WTC11 (cell line): ENCODE measurements around the gene ZNF423. TPM values are rescaled to one million over a fixed set of nuclear protein-coding genes. Genes with fewer than 3 reads are reported as not detected.

Source experiments
- ATAC-seq: fragments of 200-7000 bp; cut with Tn5 transposase; 2 replicates; pipeline ENCODE4 v1.10.0; 2021; ENCODE audit warnings: mild to moderate bottlenecking, moderate library complexity
- CTCF ChIA-PET: fragments of 300-600 bp; sonication (Branson Sonifier 250); formaldehyde crosslinking; loops from one replicate; lab custom pipeline; 2021; ENCODE audit warnings: antibody characterized with exemption; lab: Charles Lee
- POLR2A ChIA-PET: fragments of 350-600 bp; sonication (Branson Sonifier 250); formaldehyde crosslinking; loops from one replicate; lab custom pipeline; 2021; ENCODE audit warnings: antibody characterized with exemption; lab: Charles Lee
- DNase-seq: peaks from one replicate; pipeline ENCODE4 v3.0.0; 2021; ENCODE audit warnings: low spot score
- H3K27ac Mint-ChIP-seq: 2 replicates; pipeline ENCODE4 v1.8.0; 2021; ENCODE audit warnings: mixed read lengths
- H3K27me3 Mint-ChIP-seq: 2 replicates; pipeline ENCODE4 v1.8.0; 2021; ENCODE audit warnings: low read depth, mild to moderate bottlenecking, moderate library complexity, mixed read lengths
- H3K36me3 Mint-ChIP-seq: 2 replicates; pipeline ENCODE4 v1.8.0; 2021; ENCODE audit warnings: mixed read lengths
- H3K4me1 Mint-ChIP-seq: 2 replicates; pipeline ENCODE4 v1.8.0; 2022; ENCODE audit warnings: mixed read lengths
- H3K4me3 Mint-ChIP-seq: 2 replicates; pipeline ENCODE4 v1.8.0; 2021; ENCODE audit warnings: mild to moderate bottlenecking, moderate library complexity, mixed read lengths
- H3K9me3 Mint-ChIP-seq: 2 replicates; pipeline ENCODE4 v1.8.0; 2021; ENCODE audit warnings: mixed read lengths
- ATF1 ChIP-seq: sonication (generic); formaldehyde crosslinking; IDR thresholded peaks from 2 replicates; pipeline ENCODE4 v1.8.1; 2023; ENCODE audit warnings: mild to moderate bottlenecking, moderate library complexity, missing genetic modification reagents
- ESRRA ChIP-seq: sonication (generic); formaldehyde crosslinking; IDR thresholded peaks from 2 replicates; pipeline ENCODE4 v1.8.1; 2022; ENCODE audit warnings: mild to moderate bottlenecking, missing genetic modification reagents, borderline replicate concordance
- FOXK1 ChIP-seq: sonication (generic); formaldehyde crosslinking; IDR thresholded peaks from 2 replicates; pipeline ENCODE4 v1.8.0; 2022; ENCODE audit warnings: mild to moderate bottlenecking, moderate library complexity, missing genetic modification reagents
- FOXP1 ChIP-seq: sonication (generic); formaldehyde crosslinking; IDR thresholded peaks from 2 replicates; pipeline ENCODE4 v1.8.0; 2022; ENCODE audit warnings: missing genetic modification reagents, mild to moderate bottlenecking, moderate library complexity, borderline replicate concordance
- GRHL2 ChIP-seq: fragments of 250-450 bp; sonication (Bioruptor Pico); IDR thresholded peaks from 2 replicates; pipeline ENCODE4 v1.8.0; 2022; ENCODE audit warnings: mild to moderate bottlenecking, moderate library complexity; ENCODE audit not compliant: insufficient replicate concordance, severe bottlenecking
- HMGA2 ChIP-seq: fragments of 250-450 bp; sonication (Bioruptor Pico); IDR thresholded peaks from 2 replicates; pipeline ENCODE4 v1.4.0; 2021; ENCODE audit warnings: mild to moderate bottlenecking, moderate library complexity
- IRF2 ChIP-seq: sonication (generic); formaldehyde crosslinking; IDR thresholded peaks from 2 replicates; pipeline ENCODE4 v1.8.0; 2022; ENCODE audit warnings: low read depth, missing genetic modification reagents, borderline replicate concordance
- KAT7 ChIP-seq: sonication (generic); formaldehyde crosslinking; IDR thresholded peaks from 2 replicates; pipeline ENCODE4 v1.8.1; 2023; ENCODE audit warnings: missing genetic modification reagents, mild to moderate bottlenecking, borderline replicate concordance
- NFYB ChIP-seq: sonication (generic); formaldehyde crosslinking; conservative IDR thresholded peaks from 2 replicates; pipeline ENCODE4 v1.8.0; 2022; ENCODE audit warnings: low read depth, missing genetic modification reagents
- NR1H2 ChIP-seq: sonication (generic); formaldehyde crosslinking; IDR thresholded peaks from 2 replicates; pipeline ENCODE4 v1.9.0; 2021; ENCODE audit warnings: mild to moderate bottlenecking, moderate library complexity, missing genetic modification reagents
- NR3C1 ChIP-seq: sonication (generic); formaldehyde crosslinking; conservative IDR thresholded peaks from 2 replicates; pipeline ENCODE4 v1.8.1; 2023; ENCODE audit warnings: low read depth, mild to moderate bottlenecking, missing genetic modification reagents
- TEAD4 ChIP-seq: sonication (generic); formaldehyde crosslinking; IDR thresholded peaks from 2 replicates; pipeline ENCODE4 v1.8.0; 2022; ENCODE audit warnings: mild to moderate bottlenecking, missing genetic modification reagents
- ZNF121 ChIP-seq: sonication (generic); formaldehyde crosslinking; IDR thresholded peaks from 2 replicates; pipeline ENCODE4 v1.8.0; 2023; ENCODE audit warnings: missing genetic modification reagents
- ZNF219 ChIP-seq: sonication (generic); formaldehyde crosslinking; IDR thresholded peaks from 2 replicates; pipeline ENCODE4 v1.8.0; 2023; ENCODE audit warnings: missing genetic modification reagents, mild to moderate bottlenecking, borderline replicate concordance
- ZNF416 ChIP-seq: fragments of 250-450 bp; sonication (Bioruptor Pico); IDR thresholded peaks from 2 replicates; pipeline ENCODE4 v1.9.0; 2021; ENCODE audit warnings: mild to moderate bottlenecking, inconsistent platforms
- ZNF423 ChIP-seq: fragments of 250-450 bp; sonication (Bioruptor Pico); IDR thresholded peaks from 2 replicates; pipeline ENCODE4 v2.1.2; 2022; ENCODE audit warnings: mild to moderate bottlenecking, moderate library complexity
- total RNA-seq: library from RNA; stranded (reverse); gene quantifications from 3 replicates; pipeline ENCODE4 v1.2.3, GENCODE V29; 2021
- TF ChIP-seq, protein P1 (sequence below): sonication (generic); formaldehyde crosslinking; IDR thresholded peaks from 2 replicates; pipeline ENCODE4 v1.8.0; 2022; ENCODE audit warnings: mild to moderate bottlenecking, missing genetic modification reagents
- TF ChIP-seq, protein P2 (sequence below): sonication (generic); formaldehyde crosslinking; IDR thresholded peaks from 2 replicates; pipeline ENCODE4 v1.8.1; 2023; ENCODE audit warnings: mild to moderate bottlenecking, missing genetic modification reagents, moderate library complexity
- TF ChIP-seq, protein P3 (sequence below): sonication (generic); formaldehyde crosslinking; IDR thresholded peaks from 2 replicates; pipeline ENCODE4 v1.8.0; 2022; ENCODE audit warnings: mild to moderate bottlenecking, missing genetic modification reagents
- TF ChIP-seq, protein P4 (sequence below): sonication (generic); formaldehyde crosslinking; IDR thresholded peaks from 2 replicates; pipeline ENCODE4 v1.8.0; 2023; ENCODE audit warnings: missing genetic modification reagents, mild to moderate bottlenecking, borderline replicate concordance
- TF ChIP-seq, protein P5 (sequence below): sonication (generic); formaldehyde crosslinking; IDR thresholded peaks from 2 replicates; pipeline ENCODE4 v1.8.1; 2023; ENCODE audit warnings: mild to moderate bottlenecking, missing genetic modification reagents
- TF ChIP-seq, protein P6 (sequence below): fragments of 250-450 bp; sonication (Bioruptor Pico); IDR thresholded peaks from 2 replicates; pipeline ENCODE4 v2.1.2; 2022; ENCODE audit warnings: mild to moderate bottlenecking, moderate library complexity

The ZNF423 gene
- total RNA-seq, 1 experiment from 2014 or later, result 38.8 TPM

DNA sequence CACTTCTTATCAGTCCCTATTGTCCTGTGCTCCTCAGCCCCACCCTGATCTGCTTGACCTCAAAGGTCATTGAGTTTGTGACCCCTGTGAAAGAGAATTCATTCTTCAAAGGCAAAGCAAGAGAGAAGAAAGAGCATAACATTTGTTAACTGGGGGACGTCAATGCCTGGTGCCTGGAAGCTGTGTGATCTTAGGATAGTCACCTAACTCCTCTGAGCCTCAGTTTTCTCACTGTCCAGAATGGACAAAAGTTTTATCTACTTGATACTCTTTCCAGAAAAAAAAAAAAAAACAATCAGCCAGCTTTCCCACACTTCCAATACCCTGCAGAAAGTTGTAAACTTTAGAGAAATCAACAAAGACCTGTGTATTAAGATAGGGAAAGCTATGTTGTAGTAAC lies 309.2 kb downstream of the ZNF423 start:
- DNase-seq (no peak), ATAC-seq (no peak)
- H3K27ac Mint-ChIP-seq, result no peak overlapping the region
- TF ChIP-seq KAT7, result no peak
- TF ChIP-seq, protein P1, sequence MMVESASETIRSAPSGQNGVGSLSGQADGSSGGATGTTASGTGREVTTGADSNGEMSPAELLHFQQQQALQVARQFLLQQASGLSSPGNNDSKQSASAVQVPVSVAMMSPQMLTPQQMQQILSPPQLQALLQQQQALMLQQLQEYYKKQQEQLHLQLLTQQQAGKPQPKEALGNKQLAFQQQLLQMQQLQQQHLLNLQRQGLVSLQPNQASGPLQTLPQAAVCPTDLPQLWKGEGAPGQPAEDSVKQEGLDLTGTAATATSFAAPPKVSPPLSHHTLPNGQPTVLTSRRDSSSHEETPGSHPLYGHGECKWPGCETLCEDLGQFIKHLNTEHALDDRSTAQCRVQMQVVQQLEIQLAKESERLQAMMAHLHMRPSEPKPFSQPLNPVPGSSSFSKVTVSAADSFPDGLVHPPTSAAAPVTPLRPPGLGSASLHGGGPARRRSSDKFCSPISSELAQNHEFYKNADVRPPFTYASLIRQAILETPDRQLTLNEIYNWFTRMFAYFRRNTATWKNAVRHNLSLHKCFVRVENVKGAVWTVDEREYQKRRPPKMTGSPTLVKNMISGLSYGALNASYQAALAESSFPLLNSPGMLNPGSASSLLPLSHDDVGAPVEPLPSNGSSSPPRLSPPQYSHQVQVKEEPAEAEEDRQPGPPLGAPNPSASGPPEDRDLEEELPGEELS, result no peak
- TF ChIP-seq TEAD4 (CRISPR knock-in tag), result no peak
- no peak for TF ChIP-seq FOXK1 (CRISPR knock-in tag)
- TF ChIP-seq, protein P2, sequence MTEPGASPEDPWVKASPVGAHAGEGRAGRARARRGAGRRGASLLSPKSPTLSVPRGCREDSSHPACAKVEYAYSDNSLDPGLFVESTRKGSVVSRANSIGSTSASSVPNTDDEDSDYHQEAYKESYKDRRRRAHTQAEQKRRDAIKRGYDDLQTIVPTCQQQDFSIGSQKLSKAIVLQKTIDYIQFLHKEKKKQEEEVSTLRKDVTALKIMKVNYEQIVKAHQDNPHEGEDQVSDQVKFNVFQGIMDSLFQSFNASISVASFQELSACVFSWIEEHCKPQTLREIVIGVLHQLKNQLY (CRISPR knock-in tag), result no peak
- TF ChIP-seq, protein P3, sequence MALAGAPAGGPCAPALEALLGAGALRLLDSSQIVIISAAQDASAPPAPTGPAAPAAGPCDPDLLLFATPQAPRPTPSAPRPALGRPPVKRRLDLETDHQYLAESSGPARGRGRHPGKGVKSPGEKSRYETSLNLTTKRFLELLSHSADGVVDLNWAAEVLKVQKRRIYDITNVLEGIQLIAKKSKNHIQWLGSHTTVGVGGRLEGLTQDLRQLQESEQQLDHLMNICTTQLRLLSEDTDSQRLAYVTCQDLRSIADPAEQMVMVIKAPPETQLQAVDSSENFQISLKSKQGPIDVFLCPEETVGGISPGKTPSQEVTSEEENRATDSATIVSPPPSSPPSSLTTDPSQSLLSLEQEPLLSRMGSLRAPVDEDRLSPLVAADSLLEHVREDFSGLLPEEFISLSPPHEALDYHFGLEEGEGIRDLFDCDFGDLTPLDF (CRISPR knock-in tag), result no peak
- TF ChIP-seq HMGA2 (CRISPR knock-in tag), result no peak
- TF ChIP-seq, protein P4, sequence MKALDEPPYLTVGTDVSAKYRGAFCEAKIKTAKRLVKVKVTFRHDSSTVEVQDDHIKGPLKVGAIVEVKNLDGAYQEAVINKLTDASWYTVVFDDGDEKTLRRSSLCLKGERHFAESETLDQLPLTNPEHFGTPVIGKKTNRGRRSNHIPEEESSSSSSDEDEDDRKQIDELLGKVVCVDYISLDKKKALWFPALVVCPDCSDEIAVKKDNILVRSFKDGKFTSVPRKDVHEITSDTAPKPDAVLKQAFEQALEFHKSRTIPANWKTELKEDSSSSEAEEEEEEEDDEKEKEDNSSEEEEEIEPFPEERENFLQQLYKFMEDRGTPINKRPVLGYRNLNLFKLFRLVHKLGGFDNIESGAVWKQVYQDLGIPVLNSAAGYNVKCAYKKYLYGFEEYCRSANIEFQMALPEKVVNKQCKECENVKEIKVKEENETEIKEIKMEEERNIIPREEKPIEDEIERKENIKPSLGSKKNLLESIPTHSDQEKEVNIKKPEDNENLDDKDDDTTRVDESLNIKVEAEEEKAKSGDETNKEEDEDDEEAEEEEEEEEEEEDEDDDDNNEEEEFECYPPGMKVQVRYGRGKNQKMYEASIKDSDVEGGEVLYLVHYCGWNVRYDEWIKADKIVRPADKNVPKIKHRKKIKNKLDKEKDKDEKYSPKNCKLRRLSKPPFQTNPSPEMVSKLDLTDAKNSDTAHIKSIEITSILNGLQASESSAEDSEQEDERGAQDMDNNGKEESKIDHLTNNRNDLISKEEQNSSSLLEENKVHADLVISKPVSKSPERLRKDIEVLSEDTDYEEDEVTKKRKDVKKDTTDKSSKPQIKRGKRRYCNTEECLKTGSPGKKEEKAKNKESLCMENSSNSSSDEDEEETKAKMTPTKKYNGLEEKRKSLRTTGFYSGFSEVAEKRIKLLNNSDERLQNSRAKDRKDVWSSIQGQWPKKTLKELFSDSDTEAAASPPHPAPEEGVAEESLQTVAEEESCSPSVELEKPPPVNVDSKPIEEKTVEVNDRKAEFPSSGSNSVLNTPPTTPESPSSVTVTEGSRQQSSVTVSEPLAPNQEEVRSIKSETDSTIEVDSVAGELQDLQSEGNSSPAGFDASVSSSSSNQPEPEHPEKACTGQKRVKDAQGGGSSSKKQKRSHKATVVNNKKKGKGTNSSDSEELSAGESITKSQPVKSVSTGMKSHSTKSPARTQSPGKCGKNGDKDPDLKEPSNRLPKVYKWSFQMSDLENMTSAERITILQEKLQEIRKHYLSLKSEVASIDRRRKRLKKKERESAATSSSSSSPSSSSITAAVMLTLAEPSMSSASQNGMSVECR (CRISPR knock-in tag), result no peak
- TF ChIP-seq, protein P5, sequence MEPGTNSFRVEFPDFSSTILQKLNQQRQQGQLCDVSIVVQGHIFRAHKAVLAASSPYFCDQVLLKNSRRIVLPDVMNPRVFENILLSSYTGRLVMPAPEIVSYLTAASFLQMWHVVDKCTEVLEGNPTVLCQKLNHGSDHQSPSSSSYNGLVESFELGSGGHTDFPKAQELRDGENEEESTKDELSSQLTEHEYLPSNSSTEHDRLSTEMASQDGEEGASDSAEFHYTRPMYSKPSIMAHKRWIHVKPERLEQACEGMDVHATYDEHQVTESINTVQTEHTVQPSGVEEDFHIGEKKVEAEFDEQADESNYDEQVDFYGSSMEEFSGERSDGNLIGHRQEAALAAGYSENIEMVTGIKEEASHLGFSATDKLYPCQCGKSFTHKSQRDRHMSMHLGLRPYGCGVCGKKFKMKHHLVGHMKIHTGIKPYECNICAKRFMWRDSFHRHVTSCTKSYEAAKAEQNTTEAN (CRISPR knock-in tag), result no peak
- TF ChIP-seq GRHL2 (CRISPR knock-in tag), result no peak
- no peak for TF ChIP-seq ZNF423 (CRISPR knock-in tag)
- TF ChIP-seq IRF2 (CRISPR knock-in tag), result no peak
- no peak for TF ChIP-seq ESRRA (CRISPR knock-in tag)
- no peak for TF ChIP-seq NFYB (CRISPR knock-in tag)
- ChIA-PET POLR2A (no interaction called here), CTCF (interaction anchor here (2.5 to 5.0 kb wide), 2 partner anchors 10 to 46 kb away, joined by 16 to 24 read pairs; no protein-coding TSS in a partner anchor)
- H3K9me3 Mint-ChIP-seq, result no peaks in the 10 kb centered on the region
- peaks cover 61% of the 10 kb centered on the region for H3K4me1 Mint-ChIP-seq
- no peaks in the 10 kb centered on the region for H3K36me3 Mint-ChIP-seq
- H3K27me3 Mint-ChIP-seq, result no peaks in the 10 kb centered on the region
- H3K4me3 Mint-ChIP-seq, result no peak overlapping the region

DNA sequence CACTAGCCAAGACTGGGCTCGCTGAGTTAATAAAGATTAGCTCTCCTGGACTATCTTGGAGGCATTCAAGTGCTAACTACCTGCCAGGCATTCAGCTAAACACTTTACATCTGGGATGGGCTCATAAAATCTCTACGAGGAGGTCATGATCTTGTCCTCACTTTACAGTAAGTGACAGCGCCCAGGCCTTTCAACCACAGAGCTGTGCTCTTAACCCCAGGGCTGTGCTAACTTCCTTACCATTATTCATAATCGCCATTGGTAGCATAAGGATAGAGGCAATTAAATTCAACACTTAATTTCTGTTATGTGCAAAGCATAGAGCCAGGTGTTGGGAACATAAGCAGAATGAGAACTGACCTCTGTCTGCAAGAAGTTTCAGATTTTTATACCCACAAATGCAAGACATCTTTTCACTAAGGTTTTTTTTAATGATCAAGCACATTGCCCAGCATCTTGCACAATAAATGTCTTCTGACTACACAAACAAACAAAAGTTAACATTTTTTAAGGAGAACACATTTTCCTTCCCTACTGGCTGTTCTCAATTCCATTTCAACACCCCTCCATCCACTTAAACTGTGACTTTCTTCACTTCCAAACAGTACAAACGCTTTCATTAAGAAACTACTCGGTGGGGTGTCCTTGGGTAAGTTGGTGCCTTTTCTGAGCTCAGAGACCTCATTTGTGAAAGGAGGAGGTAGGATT lies 310.0 kb downstream of the ZNF423 start:
- ChIA-PET CTCF (interaction anchor here (0.9 to 2.5 kb wide), 5 partner anchors 10 to 331 kb away, joined by 3 to 16 read pairs (median 3); no protein-coding TSS in a partner anchor), POLR2A (no interaction called here)
- ATAC-seq (no peak), DNase-seq (no peak)
- Mint-ChIP-seq H3K36me3 (no peaks in the 10 kb centered on the region), H3K27ac (no peak overlapping the region), H3K4me1 (peaks cover 59% of the 10 kb centered on the region), H3K4me3 (no peak overlapping the region), H3K9me3 (no peaks in the 10 kb centered on the region), H3K27me3 (no peaks in the 10 kb centered on the region)
- TF ChIP-seq, protein P6, sequence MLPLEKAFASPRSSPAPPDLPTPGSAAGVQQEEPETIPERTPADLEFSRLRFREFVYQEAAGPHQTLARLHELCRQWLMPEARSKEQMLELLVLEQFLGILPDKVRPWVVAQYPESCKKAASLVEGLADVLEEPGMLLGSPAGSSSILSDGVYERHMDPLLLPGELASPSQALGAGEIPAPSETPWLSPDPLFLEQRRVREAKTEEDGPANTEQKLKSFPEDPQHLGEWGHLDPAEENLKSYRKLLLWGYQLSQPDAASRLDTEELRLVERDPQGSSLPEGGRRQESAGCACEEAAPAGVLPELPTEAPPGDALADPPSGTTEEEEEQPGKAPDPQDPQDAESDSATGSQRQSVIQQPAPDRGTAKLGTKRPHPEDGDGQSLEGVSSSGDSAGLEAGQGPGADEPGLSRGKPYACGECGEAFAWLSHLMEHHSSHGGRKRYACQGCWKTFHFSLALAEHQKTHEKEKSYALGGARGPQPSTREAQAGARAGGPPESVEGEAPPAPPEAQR (CRISPR knock-in tag), result no peak
- no peak for TF ChIP-seq ZNF416 (CRISPR knock-in tag)
- TF ChIP-seq NR1H2 (CRISPR knock-in tag), result no peak
- TF ChIP-seq ZNF121, result no peak
- TF ChIP-seq ATF1 (CRISPR knock-in tag), result no peak
- TF ChIP-seq ZNF423 (CRISPR knock-in tag), result no peak
- no peak for TF ChIP-seq IRF2 (CRISPR knock-in tag)
- TF ChIP-seq ZNF219, result no peak
- TF ChIP-seq NR3C1 (CRISPR knock-in tag), result no peak
- TF ChIP-seq FOXP1 (CRISPR knock-in tag), result no peak
